CD14-positive monocyte (primary cell): ENCODE data around the gene APOF. TPM values are rescaled to one million over a fixed set of nuclear protein-coding genes. Genes with fewer than 3 reads are reported as not detected.

Experiments used
- DNase-seq, 3 donors: peaks; one replicate each; pipeline ENCODE4 v3.0.0-alpha.2; 2011 to 2022
- H2AFZ ChIP-seq: 2 replicates; pipeline ENCODE4 v1.6.0; 2012; ENCODE audit warnings: mild to moderate bottlenecking, low read depth, low read length, inconsistent platforms; ENCODE audit not compliant: insufficient read depth, poor library complexity, severe bottlenecking
- H3K27ac ChIP-seq, 2 donors: 1 replicate in 1 of 2; 2 replicates in 1 of 2; pipeline ENCODE4 v1.5.1; 2012 to 2013; ENCODE audit warnings: low read length in 2 of 2, control low read depth in 1 of 2, inconsistent platforms in 1 of 2, low read depth in 1 of 2, mild to moderate bottlenecking in 1 of 2
- H3K27me3 ChIP-seq, 2 donors: one replicate each; pipeline versions ENCODE4 v1.6.0 to v1.6.1; 2011 to 2013; ENCODE audit warnings: low read length in 2 of 2; ENCODE audit not compliant: control insufficient read depth in 2 of 2, insufficient read depth in 2 of 2
- H3K36me3 ChIP-seq, 2 donors: replicated peaks in 1 of 2; 1 replicate in 1 of 2; 2 replicates in 1 of 2; pipeline versions ENCODE4 v1.5.1 to v1.6.1; 2012 to 2013; ENCODE audit warnings: low read length in 2 of 2, control low read depth in 1 of 2, inconsistent platforms in 1 of 2, mild to moderate bottlenecking in 1 of 2; ENCODE audit not compliant: insufficient read depth in 2 of 2, control insufficient read depth in 1 of 2
- H3K4me1 ChIP-seq, 2 donors: 1 replicate in 1 of 2; 2 replicates in 1 of 2; pipeline versions ENCODE4 v1.5.1 to v1.6.1; 2012 to 2013; ENCODE audit warnings: low read length in 2 of 2, control low read depth in 1 of 2, inconsistent platforms in 1 of 2, mild to moderate bottlenecking in 1 of 2, moderate library complexity in 1 of 2; ENCODE audit not compliant: insufficient read depth in 2 of 2, control insufficient read depth in 1 of 2
- H3K4me2 ChIP-seq: replicated peaks from 2 replicates; pipeline ENCODE3; 2012; ENCODE audit warnings: low read length, moderate library complexity, mild to moderate bottlenecking; ENCODE audit not compliant: poor library complexity, severe bottlenecking; ENCODE audit errors: extremely low read depth
- H3K4me3 ChIP-seq, 3 experiments: fragments of 200-600 bp in 1 of 3; sonication (generic) in 1 of 3; replicated peaks in 1 of 3; 1 replicate in 2 of 3; 2 replicates in 1 of 3; pipeline ENCODE4 v1.5.1; 2011 to 2013; ENCODE audit warnings: low read length in 3 of 3, mild to moderate bottlenecking in 3 of 3, control low read depth in 2 of 3, low read depth in 2 of 3, inconsistent platforms in 1 of 3, moderate library complexity in 1 of 3
- H3K79me2 ChIP-seq: 2 replicates; pipeline ENCODE4 v1.6.0; 2012; ENCODE audit warnings: mild to moderate bottlenecking, control low read depth, inconsistent platforms, low read length, moderate library complexity; ENCODE audit not compliant: insufficient read depth
- H3K9ac ChIP-seq: 2 replicates; pipeline ENCODE4 v1.6.0; 2017; ENCODE audit warnings: low read length, mild to moderate bottlenecking; ENCODE audit not compliant: insufficient read depth, poor library complexity, severe bottlenecking
- H3K9me3 ChIP-seq, 2 donors: replicated peaks in 1 of 2; 1 replicate in 1 of 2; 2 replicates in 1 of 2; pipeline versions ENCODE4 v1.5.1 to v1.6.1; 2012 to 2013; ENCODE audit warnings: low read length in 2 of 2, control low read depth in 1 of 2; ENCODE audit not compliant: control insufficient read depth in 1 of 2, insufficient read depth in 1 of 2
- H4K20me1 ChIP-seq: 2 replicates; pipeline ENCODE4 v1.6.0; 2012; ENCODE audit warnings: mild to moderate bottlenecking, low read length, control low read depth, moderate library complexity; ENCODE audit not compliant: insufficient read depth
- H3K27ac Mint-ChIP-seq, 7 donors: one replicate each; pipeline ENCODE4 v1.8.0; 2020; ENCODE audit warnings: mild to moderate bottlenecking in 7 of 7, mixed read lengths in 7 of 7, moderate library complexity in 6 of 7, inconsistent platforms in 2 of 7
- H3K27me3 Mint-ChIP-seq, 3 donors: one replicate each; pipeline ENCODE4 v1.8.0; 2021 to 2022; ENCODE audit warnings: low read depth in 3 of 3, mild to moderate bottlenecking in 3 of 3, mixed read lengths in 3 of 3, moderate library complexity in 3 of 3, inconsistent platforms in 1 of 3
- H3K36me3 Mint-ChIP-seq, 2 donors: one replicate each; pipeline ENCODE4 v1.8.0; 2020; ENCODE audit warnings: mixed read lengths in 2 of 2, inconsistent platforms in 1 of 2, mild to moderate bottlenecking in 1 of 2
- H3K4me1 Mint-ChIP-seq: one replicate; pipeline ENCODE4 v1.8.0; 2020; ENCODE audit warnings: mild to moderate bottlenecking, mixed read lengths
- H3K4me3 Mint-ChIP-seq, 2 donors: one replicate each; pipeline ENCODE4 v1.8.0; 2020; ENCODE audit warnings: mild to moderate bottlenecking in 2 of 2, mixed read lengths in 2 of 2, moderate library complexity in 1 of 2
- H3K9me3 Mint-ChIP-seq, 7 donors: one replicate each; pipeline ENCODE4 v1.8.0; 2020 to 2022; ENCODE audit warnings: mixed read lengths in 7 of 7, mild to moderate bottlenecking in 6 of 7, moderate library complexity in 6 of 7, inconsistent platforms in 2 of 7
- CTCF ChIP-seq: fragments of 200-600 bp; IDR thresholded peaks from one replicate; pipeline ENCODE4 v1.8.0; 2022; ENCODE audit warnings: antibody characterized with exemption, mild to moderate bottlenecking
- WGBS: methylation state at CpG from one replicate; pipeline ENCODE4 v1.1.5; 2013; ENCODE audit warnings: missing lambda C conversion rate; ENCODE audit not compliant: insufficient coverage; 5-methylcytosine and 5-hydroxymethylcytosine counted together
- intact Hi-C, 2 donors: fragments of 100-400 bp; cut with micrococcal nuclease; formaldehyde crosslinking; loops; one replicate each; pipeline versions ENCODE4 v1.15.0 to v1.15.1; 2023
- polyA plus RNA-seq, 3 donors: library from polyadenylated mRNA; depleted of rRNA in 1 of 3; unstranded in 2 of 3; stranded (reverse) in 1 of 3; fragments of 300-500 nt in 2 of 3; fragments of >200 nt in 1 of 3; fragmentation: Illumina TruSeq in 2 of 3; gene quantifications; 1 replicate in 2 of 3; 2 replicates in 1 of 3; pipeline ENCODE4 v1.2.3, GENCODE V29; 2012 to 2021

Gene APOF
- polyA plus RNA-seq, 3 donors: not detected

- Histone ChIP-seq H3K4me1 (no peaks in the 10 kb centered on the region), H3K27me3 (no peaks in the 10 kb centered on the region), H3K4me2 (no peak overlapping the region), H2AFZ (peak overlapping the region; percentile 13), H3K79me2 (no peaks in the 10 kb centered on the region), H3K27ac (no peak overlapping the region), H3K9ac (no peak overlapping the region), H3K9me3 (peaks cover 0 to 7% of the 10 kb centered on the region in 2 donors), H3K4me3 (no peak overlapping the region), H3K36me3 (no peaks in the 10 kb centered on the region), H4K20me1 (no peaks in the 10 kb centered on the region)
- Mint-ChIP-seq H3K4me3 (no peak overlapping the region), H3K27ac (no peak overlapping the region), H3K36me3 (no peaks in the 10 kb centered on the region), H3K4me1 (no peaks in the 10 kb centered on the region), H3K9me3 (peaks cover 2 to 19% (median 9%) of the 10 kb centered on the region in 7 donors), H3K27me3 (peaks cover 0 to 3% (median 1%) of the 10 kb centered on the region in 3 donors)
- no CpG with 5 or more reads among the region's 5 CpGs for WGBS
- TF ChIP-seq CTCF: no peak
- intact Hi-C loops: no loop called here
- no peak for DNase-seq
These were observed 26.8 kb upstream of the APOF start for GRCh38 chr12:56389412-56389811.

- WGBS: no CpG with 5 or more reads among the region's 7 CpGs
- Mint-ChIP-seq H3K9me3 (peaks cover 2 to 8% (median 4%) of the 10 kb centered on the region in 7 donors), H3K27me3 (peaks cover 1 to 6% (median 3%) of the 10 kb centered on the region in 3 donors), H3K27ac (peak overlapping the region in 1 of 7 donors; percentile 2), H3K36me3 (no peaks in the 10 kb centered on the region), H3K4me1 (no peaks in the 10 kb centered on the region), H3K4me3 (no peak overlapping the region)
- DNase-seq: no peak
- Histone ChIP-seq H3K4me1 (no peaks in the 10 kb centered on the region), H3K27me3 (no peaks in the 10 kb centered on the region), H3K27ac (no peak overlapping the region), H3K4me2 (no peak overlapping the region), H3K4me3 (no peak overlapping the region), H2AFZ (no peak overlapping the region), H3K36me3 (no peaks in the 10 kb centered on the region), H3K9ac (no peak overlapping the region), H3K79me2 (no peaks in the 10 kb centered on the region), H3K9me3 (peaks cover 0 to 3% of the 10 kb centered on the region in 2 donors), H4K20me1 (no peaks in the 10 kb centered on the region)
- no peak for TF ChIP-seq CTCF
- intact Hi-C loops: no loop called here
These were observed 24.6 kb upstream of the APOF start for GRCh38 chr12:56387152-56387736.
